Psoas muscle (tissue), 8 donors: ENCODE results near the gene ST3GAL5. TPM values are rescaled to one million over a fixed set of nuclear protein-coding genes. Genes with fewer than 3 reads are reported as not detected.
A peak's percentile ranks its signal among the peaks of the same experiment; 100 is the strongest.

Source experiments
- ATAC-seq, 4 donors: fragments of 200-7000 bp; cut with Tn5 transposase; one replicate each; pipeline ENCODE4 v1.9.1; 2020; ENCODE audit warnings: moderate library complexity in 3 of 4, mild to moderate bottlenecking in 2 of 4
- DNase-seq, 2 donors: peaks; one replicate each; pipeline ENCODE4 v3.0.0-alpha.2; 2020
- H3K27ac ChIP-seq: fragments of 200-600 bp; one replicate; pipeline ENCODE4 v1.8.0; 2022
- H3K27me3 ChIP-seq, 3 donors: fragments of 200-600 bp in 1 of 3; one replicate each; pipeline versions ENCODE4 v1.6.1 to v1.8.0; 2013 to 2022; ENCODE audit warnings: low read length in 2 of 3, mild to moderate bottlenecking in 2 of 3, moderate library complexity in 1 of 3; ENCODE audit not compliant: insufficient read depth in 3 of 3
- H3K36me3 ChIP-seq, 2 donors: fragments of 200-600 bp in 1 of 2; one replicate each; pipeline versions ENCODE4 v1.6.1 to v1.8.0; 2013 to 2022; ENCODE audit warnings: low read depth in 1 of 2, mild to moderate bottlenecking in 1 of 2, moderate library complexity in 1 of 2; ENCODE audit not compliant: insufficient read depth in 1 of 2
- H3K4me1 ChIP-seq: fragments of 200-600 bp; one replicate; pipeline ENCODE4 v1.8.0; 2022
- H3K4me3 ChIP-seq: fragments of 200-600 bp; one replicate; pipeline ENCODE4 v1.8.0; 2022; ENCODE audit warnings: mild to moderate bottlenecking
- H3K9me3 ChIP-seq: fragments of 200-600 bp; one replicate; pipeline ENCODE4 v1.8.0; 2022
- CTCF ChIP-seq: fragments of 200-600 bp; IDR thresholded peaks from one replicate; pipeline ENCODE4 v1.8.0; 2022; ENCODE audit warnings: antibody characterized with exemption
- WGBS, 3 donors: extraction: QIAGEN DNeasy Blood & Tissue Kit; methylation state at CpG; one replicate each; pipeline versions ENCODE4 v1.1.6 to v1.1.7; 2013; 5-methylcytosine and 5-hydroxymethylcytosine counted together
- intact Hi-C, 2 donors: fragments of 100-400 bp; cut with DNase I; formaldehyde crosslinking; loops; one replicate each; pipeline versions ENCODE4 v1.11.0 to v1.14.2; 2022
- polyA plus RNA-seq, 3 donors: library from polyadenylated mRNA; stranded (reverse); fragments of 200-250 nt; gene quantifications; one replicate each; pipeline ENCODE4 v1.2.3, GENCODE V29; 2013
- total RNA-seq, 4 donors: library from RNA; stranded (reverse); fragmentation: NEBNext Ultra II Directional in 2 of 4; extraction: Animal tissue kit (Norgen Biotek cat#: 25700) in 2 of 4; gene quantifications; one replicate each; pipeline versions ENCODE4 v1.2.1 to v1.2.4, GENCODE V29; 2021 to 2023
- donor health status: healthy with polysubstance abuse.
- donor health status: DM: no; HTN: no; CAD: no; lungs with moderate emphysema.
- donor health status: Bipolar disorder and iron deficiency.
- donor health status: healthy.
- donor health status: DM: yes; HTN: yes; CAD: no.
- donor health status: DM: no; HTN: no; CAD: no.
- donor health status: DM: no; HTN: no; CAD: no.
- donor health status: DM: yes; HTN: yes; CAD: no.

Gene ST3GAL5
- total and polyA plus RNA-seq, 7 donors: 7.9 to 35.6 (median 14.7) TPM

- Histone ChIP-seq H3K4me3 (no peak overlapping the region), H3K27me3 (no peaks in the 10 kb centered on the region), H3K4me1 (peaks cover 3% of the 10 kb centered on the region), H3K36me3 (no peaks in the 10 kb centered on the region), H3K9me3 (no peaks in the 10 kb centered on the region), H3K27ac (no peak overlapping the region)
- DNase-seq: no peak
- WGBS, 3 donors: 70 to 85% (median 76%) methylated on average over 5 of the region's 5 CpGs
- no peak for TF ChIP-seq CTCF
- ATAC-seq: no peak
- intact Hi-C loops: no loop called here
Measured at GRCh38 chr2:85822766-85823165, 66.0 kb downstream of the ST3GAL5 start.

GRCh38 chr2:85819811-85820510, 68.8 kb downstream of the ST3GAL5 start:
- no peak for TF ChIP-seq CTCF
- intact Hi-C loops: no loop called here
- DNase-seq: no peak

GRCh38 chr2:85814802-85815550, 73.8 kb downstream of the ST3GAL5 start:
- H3K4me3 ChIP-seq: no peak overlapping the region
- peak in 2 of 4 donors; percentile 2 to 4 for ATAC-seq
- H3K27me3 ChIP-seq: no peaks in the 10 kb centered on the region
- intact Hi-C loops: loop anchor here (1.0 to 5.0 kb wide), 5 partner anchors 68 to 178 kb away; no protein-coding TSS in a partner anchor
- H3K27ac ChIP-seq: no peak overlapping the region
- no peaks in the 10 kb centered on the region for H3K9me3 ChIP-seq
- DNase-seq: no peak
- 50 to 55% (median 55%) methylated on average over 10 of the region's 10 CpGs for WGBS, 3 donors
- no peaks in the 10 kb centered on the region for H3K36me3 ChIP-seq
- TF ChIP-seq CTCF: no peak
- peaks cover 3% of the 10 kb centered on the region for H3K4me1 ChIP-seq

More at GRCh38 chr2:85819811-85820510, 68.8 kb downstream of the ST3GAL5 start:
- no peaks in the 10 kb centered on the region for H3K9me3 ChIP-seq
- H3K36me3 ChIP-seq: no peaks in the 10 kb centered on the region
- H3K27me3 ChIP-seq: no peaks in the 10 kb centered on the region
- WGBS, 3 donors: 73 to 77% (median 75%) methylated on average over 6 of the region's 6 CpGs
- no peak for ATAC-seq
- no peaks in the 10 kb centered on the region for H3K4me1 ChIP-seq
- no peak overlapping the region for H3K4me3 ChIP-seq
- no peak overlapping the region for H3K27ac ChIP-seq

GRCh38 chr2:85813982-85814801, 74.6 kb downstream of the ST3GAL5 start:
- Histone ChIP-seq H3K9me3 (no peaks in the 10 kb centered on the region), H3K27ac (no peak overlapping the region), H3K27me3 (no peaks in the 10 kb centered on the region), H3K4me1 (peaks cover 3% of the 10 kb centered on the region), H3K36me3 (no peaks in the 10 kb centered on the region), H3K4me3 (no peak overlapping the region)
- DNase-seq (peak; percentile 91 to 96), ATAC-seq (peak; percentile 97 to 99 (median 98))
- intact Hi-C loops: loop anchor here (1.0 to 5.0 kb wide), 6 partner anchors 63 to 177 kb away; no protein-coding TSS in a partner anchor
- WGBS, 3 donors: 27 to 32% (median 28%) methylated on average over 13 of the region's 13 CpGs
- TF ChIP-seq CTCF: peak; percentile 97
